ENCODE data around the gene ANGPTL4. TPM values are rescaled to one million over a fixed set of nuclear protein-coding genes. Genes with fewer than 3 reads are reported as not detected.
"Not testable (repeated sequence)": the region's sequence is repeated elsewhere in the genome, so short reads cannot be mapped to it uniquely, and the experiment has no call there.

Gene ANGPTL4
- total RNA-seq, 1 donor from 2014 or later: 0.94 TPM

DNA sequence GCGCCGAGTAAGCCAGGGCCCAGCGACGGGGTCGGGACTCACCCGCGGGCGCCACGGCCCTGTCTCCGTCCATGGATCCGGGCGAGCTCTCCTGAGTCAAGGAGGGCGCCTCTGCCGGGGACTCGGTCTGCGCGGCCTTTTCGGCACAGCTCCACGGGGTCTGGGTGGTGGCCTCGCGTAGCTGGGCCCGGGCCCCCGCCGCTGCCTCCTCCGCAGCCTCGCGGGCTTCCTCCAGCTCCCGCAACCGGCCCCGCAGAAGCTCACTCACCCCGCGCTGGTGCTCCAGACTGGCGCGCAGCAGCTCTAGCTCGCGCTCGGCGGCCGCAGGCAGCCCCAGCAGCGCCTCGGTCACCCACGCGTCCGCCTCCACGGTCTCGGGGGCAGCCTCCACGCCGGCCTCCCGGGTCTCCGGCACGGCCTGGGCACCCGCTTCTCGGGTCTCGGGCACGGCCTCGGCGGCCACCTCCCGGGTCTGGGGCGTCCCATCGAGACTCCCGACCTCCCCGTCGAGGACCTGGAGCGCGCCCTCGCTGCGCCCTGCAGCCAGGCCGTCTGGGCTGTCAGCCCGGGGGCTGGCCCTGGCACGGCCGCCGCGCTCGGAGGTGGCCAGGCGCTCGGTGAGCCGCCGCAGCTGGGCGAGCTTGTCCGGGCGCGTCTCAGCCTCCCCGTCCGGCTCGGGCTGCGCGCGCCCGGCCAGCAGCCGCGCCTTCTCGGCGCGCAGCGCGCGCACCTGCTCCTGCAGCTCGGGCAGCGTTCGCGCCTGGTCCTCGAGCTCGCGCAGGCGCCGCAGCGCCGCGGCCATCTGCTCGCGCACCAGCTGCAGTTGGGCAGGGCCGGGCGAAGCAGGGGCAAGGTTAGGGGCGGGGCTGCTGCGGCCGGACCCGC is 29.3 kb upstream of the ANGPTL4 start:
- DNase-seq: no peak

GRCh38 chr19:8335343-8336071 is 28.4 kb upstream of the ANGPTL4 start:
- no peak for DNase-seq

- DNase-seq: no peak
These were observed 27.8 kb upstream of the ANGPTL4 start for GRCh38 chr19:8336072-8336569.

DNA sequence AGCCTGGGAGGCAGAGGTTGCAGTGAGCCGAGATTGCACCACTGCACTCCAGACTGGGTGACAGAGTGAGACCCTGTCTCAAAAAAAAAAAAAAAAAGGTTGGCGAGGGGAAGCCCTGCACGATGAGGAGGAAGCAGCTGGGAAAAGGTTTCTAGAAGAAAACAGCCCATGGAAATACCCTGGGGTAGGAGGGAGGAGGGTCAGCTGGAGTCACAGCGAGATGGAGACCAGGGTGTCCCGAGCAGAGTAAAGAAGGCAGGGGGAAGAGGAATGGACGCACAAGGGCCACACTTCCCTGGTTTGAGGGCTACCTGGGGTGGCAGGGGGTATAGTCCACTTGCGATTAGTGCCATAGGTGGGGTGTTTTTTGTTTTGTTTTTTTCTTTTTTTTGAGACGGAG is 27.3 kb upstream of the ANGPTL4 start:
- no peak for DNase-seq

GRCh38 chr19:8337728-8338127 is 26.2 kb upstream of the ANGPTL4 start:
- DNase-seq: no peak

GRCh38 chr19:8338835-8339234 is 25.1 kb upstream of the ANGPTL4 start:
- DNase-seq: no peak

DNA sequence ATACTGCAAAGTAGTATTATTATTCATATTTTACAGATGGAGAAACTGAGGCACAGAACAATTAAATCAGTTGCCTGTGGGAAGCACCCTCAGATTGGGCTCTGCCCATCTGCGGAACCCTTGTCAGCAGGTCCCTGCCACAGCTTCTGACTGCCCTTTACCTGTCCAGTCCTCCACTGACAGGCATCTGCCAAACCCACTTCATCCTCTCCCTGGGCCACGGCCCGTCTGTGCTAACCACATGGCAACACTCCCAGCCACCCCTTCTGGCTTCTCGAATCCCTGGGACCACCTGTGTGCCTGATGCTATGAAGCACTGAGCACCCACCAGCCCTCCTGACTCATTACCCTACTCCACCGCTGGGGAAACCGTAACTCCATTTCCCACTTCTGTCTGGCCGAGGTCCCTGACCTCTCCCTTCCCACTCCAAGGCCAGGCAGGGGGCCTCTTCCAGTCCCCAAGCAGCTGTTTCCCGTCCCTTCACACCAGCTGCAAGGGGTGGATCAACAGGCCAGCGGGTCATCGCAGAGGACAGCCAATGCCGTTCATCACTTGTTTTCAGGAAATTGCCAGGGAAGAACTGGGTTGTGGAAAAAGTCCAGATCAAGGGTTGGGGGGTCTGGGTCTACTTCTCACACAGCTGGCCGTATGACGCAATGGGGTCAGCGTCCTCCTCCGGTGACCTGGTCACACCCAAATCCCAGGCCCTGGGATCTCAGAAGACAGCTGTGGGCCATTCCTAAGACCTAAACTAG is 23.4 kb upstream of the ANGPTL4 start:
- no peak for DNase-seq

DNA sequence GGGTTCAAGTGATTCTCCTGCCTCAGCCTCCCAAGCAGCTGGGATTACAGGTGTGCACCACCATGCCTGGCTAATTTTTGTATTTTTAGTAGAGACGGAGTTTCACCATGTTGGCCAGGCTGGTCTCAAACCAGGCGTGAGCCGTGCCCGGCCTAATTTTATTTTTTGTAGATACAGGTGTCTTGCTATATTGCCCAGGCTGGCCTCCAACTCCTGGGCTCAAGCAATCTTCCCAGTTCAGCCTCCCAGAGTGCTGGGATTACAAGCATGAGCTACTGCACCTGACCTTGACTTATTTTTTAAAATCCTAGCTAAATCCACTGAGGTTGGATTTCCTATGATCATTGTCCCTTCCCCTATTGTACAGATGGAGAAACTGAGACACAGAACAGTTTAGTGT is 22.5 kb upstream of the ANGPTL4 start:
- DNase-seq: not testable (repeated sequence)

DNA sequence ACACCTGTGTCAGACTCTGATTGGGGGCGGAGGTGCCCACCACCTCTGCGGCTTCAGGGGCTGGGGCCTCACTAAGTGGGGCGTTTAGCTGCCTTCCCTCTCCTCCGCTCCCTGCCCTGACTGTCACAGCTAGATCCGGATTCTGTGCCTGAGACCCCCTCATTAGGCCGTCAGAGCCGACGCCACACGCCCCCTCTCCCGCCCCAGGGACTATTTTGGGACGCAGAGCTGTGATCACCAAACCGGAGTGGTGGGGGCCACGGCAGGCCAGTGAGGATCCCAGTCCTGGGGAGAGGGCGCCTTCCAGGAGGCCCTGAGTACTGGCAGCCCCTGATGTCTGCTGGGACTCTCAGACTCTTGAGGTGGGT is 21.7 kb upstream of the ANGPTL4 start:
- no peak for DNase-seq

DNA sequence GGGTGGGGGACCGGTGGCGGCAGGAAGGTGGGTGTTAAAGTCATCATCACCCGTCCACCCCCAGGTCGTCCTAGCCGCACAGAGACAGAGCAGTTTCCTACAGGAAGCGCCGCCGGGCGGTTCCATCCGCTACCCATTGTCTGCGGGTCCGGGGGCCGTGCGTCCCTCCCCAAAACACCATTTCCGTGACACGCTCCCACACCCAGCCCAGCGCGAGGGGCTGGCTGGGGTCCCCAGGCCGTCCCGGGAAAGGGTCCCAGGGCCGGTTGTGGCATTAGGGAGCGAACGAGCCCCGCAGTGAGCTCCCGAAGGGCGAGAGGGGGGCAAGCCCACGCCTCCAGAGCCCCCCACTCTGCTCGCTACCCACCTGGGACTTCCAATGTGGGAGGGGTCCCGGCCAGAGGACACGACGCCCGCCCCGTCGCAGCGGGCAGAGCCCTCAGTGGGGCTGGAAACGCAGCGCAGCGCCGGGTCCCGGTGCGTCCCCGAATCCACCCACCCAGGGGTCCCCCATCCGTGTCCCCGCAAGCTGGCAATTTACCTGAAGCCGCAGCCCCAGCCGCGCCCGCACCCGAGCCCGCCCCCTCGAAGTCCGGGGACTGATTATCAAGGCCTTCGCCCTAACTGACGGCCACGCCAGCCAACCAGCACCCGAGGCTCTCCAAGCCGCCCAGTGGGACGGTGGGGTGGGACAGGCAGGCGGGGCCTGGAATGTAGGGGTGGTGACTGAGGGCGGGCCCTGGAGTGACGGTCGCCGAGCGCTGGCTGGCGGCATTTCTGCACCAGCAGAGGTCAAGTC is 21.1 kb upstream of the ANGPTL4 start, which contains the start of gene KANK3:
Gene KANK3, minus strand, starts transcription at position 579 of the 799 bp plus-strand sequence. CDS start 5,434 bp downstream, outside the sequence.
- DNase-seq: peak; percentile 82

DNA sequence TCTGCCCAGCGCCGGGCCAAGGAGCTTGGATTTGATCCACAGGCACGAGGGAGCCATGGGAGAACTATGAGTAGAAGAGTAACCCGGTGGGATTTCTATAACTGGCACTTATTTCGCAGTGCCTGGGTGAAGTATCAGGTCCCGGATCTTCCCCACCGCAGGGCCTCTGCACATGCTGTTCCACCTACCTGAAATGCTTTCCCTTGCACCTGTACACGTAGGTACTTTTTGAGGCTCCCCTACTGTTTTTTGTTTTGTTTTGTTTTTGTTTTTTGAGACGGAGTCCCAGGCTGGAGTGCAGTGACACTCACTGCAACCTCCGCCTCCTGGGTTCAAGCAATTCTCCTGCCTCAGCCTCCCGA is 20.5 kb upstream of the ANGPTL4 start:
- DNase-seq: no peak

GRCh38 chr19:8349629-8350372 is 14.2 kb upstream of the ANGPTL4 start:
- not testable (repeated sequence) for DNase-seq

DNA sequence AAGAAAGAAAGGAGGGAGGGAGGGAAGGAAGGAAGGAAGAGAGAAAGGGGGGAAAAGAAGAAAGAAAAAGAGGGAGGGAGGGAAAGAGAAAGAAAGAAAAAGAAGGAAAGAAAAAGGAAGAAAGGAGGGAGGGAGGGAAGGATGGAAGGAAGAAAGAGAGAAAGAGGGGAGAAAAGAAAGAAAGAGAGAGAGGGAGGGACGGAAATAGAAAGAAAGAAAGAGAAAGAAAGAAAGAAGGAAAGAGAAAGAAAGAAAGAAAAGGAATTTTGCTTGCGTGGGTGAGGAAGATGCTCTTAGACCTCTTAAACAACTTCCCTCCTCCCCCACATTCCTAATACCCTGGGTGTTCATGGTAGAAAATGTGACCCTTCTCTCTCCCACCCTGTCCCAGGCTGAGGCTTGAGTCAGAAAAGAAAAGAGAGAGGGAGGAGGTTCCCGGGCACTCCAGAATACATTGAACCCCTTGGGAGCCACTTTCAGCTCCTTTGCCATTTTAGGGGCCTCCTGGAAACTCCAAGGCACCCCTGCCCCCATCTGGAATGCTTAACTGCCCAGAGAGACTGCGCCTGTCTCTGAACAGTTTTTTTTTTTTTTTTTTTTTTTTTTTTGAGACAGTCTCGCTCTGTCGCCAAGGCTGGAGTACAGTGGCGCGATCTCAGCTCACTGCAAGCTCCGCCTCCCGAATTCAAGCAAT is 11.7 kb upstream of the ANGPTL4 start:
- DNase-seq: no peak

- DNase-seq: not testable (repeated sequence)
These were observed 11.1 kb upstream of the ANGPTL4 start for GRCh38 chr19:8352845-8353244.

GRCh38 chr19:8355631-8356402 is 8.1 kb upstream of the ANGPTL4 start:
- DNase-seq: no peak

DNA sequence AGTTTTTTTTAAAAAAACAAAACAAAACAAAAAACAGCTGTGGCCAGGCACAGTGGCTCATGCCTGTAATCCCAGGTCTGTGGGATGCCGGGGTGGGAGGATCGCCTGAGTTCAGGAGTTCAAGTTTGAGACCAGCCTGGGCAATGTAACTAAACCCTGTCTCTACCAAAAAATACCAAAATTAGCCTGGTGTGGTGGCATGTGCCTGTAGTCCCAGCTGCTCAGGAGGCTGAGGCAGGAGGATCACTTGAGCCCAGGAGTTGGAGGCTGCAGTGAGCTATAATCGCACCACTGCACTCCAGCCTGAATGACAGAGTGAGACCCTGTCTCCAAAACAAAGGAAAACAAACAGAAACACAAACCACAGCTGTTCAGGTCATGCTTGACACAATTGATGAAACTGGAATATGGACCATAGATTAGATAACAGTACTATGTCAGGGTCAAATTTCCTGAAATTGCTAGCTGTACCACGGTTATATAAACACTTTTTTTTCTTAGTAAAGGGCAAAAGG is 6.9 kb upstream of the ANGPTL4 start:
- no peak for DNase-seq

- DNase-seq: no peak
These were observed 5.0 kb upstream of the ANGPTL4 start for GRCh38 chr19:8358948-8359347.

- no peak for DNase-seq
These were observed 3.8 kb upstream of the ANGPTL4 start for GRCh38 chr19:8360196-8360595.
